IPS-18c (cell line): ENCODE data around the gene PRRX1.

ENCODE experiments used
- H3K4me3 ChIP-seq: 2 replicates; pipeline ENCODE4 v1.7.0; 2013; ENCODE audit warnings: low read depth, mild to moderate bottlenecking, low read length, moderate library complexity; ENCODE audit not compliant: insufficient read depth
- H3K9me3 ChIP-seq: one replicate; pipeline ENCODE4 v1.6.1; 2013; ENCODE audit warnings: mild to moderate bottlenecking, low read length, moderate library complexity; ENCODE audit not compliant: control insufficient read depth, insufficient read depth

PRRX1 gene

DNA sequence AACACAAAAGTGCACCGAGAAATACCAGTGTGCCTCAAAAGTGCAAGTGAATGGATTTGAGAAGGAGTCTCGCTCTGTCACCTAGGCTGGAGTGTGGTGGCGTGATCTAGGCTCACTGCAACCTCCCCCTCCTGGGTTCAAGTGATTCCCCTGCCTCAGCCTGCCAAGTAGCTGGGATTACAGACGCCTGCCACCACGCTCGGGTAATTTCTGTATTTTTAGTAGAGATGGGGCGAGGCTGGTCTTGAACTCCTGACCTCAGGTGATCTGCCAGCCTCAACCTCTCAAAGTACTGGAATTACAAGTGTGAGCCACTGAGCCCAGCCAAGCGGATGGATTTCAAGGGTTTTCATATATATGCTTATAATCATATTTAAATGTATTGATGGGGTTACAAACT lies 35.8 kb downstream of the PRRX1 start:
- Histone ChIP-seq H3K4me3 (no peak overlapping the region), H3K9me3 (no peaks in the 10 kb centered on the region)

DNA sequence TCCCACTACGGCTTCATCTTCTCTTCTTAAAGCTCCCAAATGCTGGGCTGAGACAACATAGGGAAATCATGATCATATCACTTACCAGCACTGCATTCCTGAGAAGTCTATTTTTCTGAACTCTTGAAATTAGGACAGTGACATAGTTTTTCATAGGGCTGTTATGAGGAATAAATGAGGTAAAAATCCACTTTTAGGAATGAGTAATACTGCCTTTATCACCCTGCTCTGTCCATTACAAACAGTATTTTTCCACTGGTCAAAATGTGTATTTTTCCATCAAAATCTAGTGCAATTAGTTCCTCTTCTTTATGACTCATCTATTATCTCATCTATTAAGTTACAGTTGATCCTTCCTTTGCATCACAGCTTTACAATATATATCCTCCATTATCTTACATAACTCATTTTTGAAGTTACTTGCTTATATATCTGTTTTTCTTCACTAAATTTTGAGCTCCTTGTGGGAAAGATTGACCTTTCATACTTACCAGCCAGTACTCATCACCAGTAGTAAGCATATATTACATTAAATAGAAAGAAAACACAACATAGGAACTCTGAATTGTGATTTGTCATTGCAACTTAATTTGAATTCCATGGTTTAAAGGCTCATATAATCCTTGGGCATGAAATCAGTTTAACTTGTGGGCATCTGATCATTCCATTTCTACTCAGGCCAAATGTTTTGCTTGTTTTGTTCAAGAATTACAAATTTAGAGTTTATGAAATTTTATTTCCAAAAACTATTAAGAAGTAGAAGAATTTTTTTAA lies 37.1 kb downstream of the PRRX1 start:
- no peak overlapping the region for H3K4me3 ChIP-seq
- no peaks in the 10 kb centered on the region for H3K9me3 ChIP-seq

DNA sequence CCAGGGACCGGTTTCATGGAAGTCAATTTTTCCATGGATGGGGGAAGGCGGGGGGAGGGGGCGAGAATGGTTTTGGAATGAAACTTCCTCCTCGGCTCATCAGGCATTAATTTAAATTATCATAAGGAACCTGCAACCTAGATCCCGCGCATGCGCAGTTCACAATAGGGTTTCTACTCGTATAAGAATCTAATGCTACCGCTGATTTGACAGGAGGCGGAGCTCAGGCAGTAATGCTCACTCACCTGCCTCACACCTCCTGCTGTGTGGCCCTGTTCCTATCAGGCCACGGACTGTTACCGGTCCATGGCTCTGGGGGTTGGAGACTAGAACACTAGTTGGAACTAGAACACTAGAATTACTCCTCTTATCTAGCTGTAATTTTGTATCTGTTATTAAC lies 38.0 kb downstream of the PRRX1 start:
- no peaks in the 10 kb centered on the region for H3K9me3 ChIP-seq
- no peak overlapping the region for H3K4me3 ChIP-seq

DNA sequence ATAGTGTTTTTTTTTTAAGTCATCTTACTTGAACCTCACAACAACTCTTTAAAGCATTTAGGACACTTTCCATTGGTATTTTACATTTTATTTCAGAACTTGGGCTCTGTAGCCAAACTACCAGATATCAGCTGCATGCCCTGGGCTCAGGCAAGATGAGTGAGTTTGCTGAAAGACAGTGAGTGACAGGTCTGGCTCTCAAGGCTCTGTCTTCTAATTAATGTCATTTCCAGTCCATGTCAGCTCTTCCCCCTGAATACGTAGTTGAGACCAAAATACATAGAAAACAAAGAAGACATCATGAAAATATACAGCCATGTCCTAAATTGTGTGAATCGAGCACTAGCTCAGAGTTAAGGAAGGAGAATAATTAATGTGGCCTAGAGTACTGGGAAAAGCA lies 39.7 kb downstream of the PRRX1 start:
- H3K9me3 ChIP-seq = no peaks in the 10 kb centered on the region
- H3K4me3 ChIP-seq = no peak overlapping the region

DNA sequence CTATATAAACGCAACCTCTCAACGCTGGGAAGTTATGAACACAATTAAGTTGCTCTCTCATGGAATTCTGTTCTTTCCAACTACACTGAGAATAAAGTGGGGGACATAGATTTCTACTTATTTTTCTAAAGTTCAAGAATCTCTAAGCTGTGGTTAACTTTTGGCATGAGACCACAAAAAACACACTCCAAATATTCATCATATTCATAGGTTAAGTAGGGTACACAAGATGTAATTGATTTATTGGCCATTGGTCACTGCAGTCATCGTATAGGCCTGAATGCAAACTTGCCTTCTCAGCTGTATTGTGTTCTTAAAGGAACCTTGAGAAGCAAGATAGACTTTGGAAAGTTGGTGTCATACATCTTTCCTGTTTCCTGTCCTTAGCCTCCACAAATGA lies 40.3 kb downstream of the PRRX1 start:
- Histone ChIP-seq H3K4me3 (no peak overlapping the region), H3K9me3 (no peaks in the 10 kb centered on the region)

DNA sequence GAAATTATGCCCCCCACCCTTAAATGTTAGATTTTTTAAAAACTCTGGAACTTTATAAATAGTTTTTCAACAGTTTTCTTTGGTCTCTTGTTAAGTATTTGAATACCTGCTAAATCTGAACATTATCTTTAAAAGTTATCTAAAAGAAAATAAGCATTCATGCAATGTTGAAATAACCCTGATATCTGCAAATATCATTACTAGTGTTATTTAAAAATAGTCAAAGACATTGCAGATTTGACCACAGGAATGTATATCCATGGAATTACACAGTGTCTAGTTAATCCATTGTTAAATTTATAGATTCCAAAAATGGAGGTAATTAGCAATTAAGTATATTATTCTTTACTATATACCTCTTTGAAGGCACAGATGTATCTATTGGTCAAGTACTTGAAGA lies 42.0 kb downstream of the PRRX1 start:
- H3K4me3 ChIP-seq = no peak overlapping the region
- no peaks in the 10 kb centered on the region for H3K9me3 ChIP-seq

DNA sequence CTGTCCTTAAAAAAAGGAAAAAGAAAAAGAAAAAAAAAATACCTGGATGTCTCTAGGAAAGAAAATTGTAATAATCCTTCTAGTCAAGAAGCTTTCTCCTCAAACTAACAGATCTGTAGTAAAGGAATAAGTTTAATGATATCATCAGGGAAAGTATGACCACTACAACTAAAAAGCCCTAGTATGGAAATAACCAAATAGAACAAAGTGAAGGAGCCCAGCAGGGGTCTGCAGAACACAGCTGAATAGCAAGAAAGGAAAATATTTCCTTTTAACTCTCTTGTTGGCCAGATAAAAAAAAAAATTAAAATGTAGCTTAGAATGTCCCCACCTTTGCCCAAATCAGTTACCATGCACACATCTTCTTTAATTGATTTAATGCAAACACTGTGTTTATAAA lies 43.2 kb downstream of the PRRX1 start:
- Histone ChIP-seq H3K9me3 (no peaks in the 10 kb centered on the region), H3K4me3 (no peak overlapping the region)

DNA sequence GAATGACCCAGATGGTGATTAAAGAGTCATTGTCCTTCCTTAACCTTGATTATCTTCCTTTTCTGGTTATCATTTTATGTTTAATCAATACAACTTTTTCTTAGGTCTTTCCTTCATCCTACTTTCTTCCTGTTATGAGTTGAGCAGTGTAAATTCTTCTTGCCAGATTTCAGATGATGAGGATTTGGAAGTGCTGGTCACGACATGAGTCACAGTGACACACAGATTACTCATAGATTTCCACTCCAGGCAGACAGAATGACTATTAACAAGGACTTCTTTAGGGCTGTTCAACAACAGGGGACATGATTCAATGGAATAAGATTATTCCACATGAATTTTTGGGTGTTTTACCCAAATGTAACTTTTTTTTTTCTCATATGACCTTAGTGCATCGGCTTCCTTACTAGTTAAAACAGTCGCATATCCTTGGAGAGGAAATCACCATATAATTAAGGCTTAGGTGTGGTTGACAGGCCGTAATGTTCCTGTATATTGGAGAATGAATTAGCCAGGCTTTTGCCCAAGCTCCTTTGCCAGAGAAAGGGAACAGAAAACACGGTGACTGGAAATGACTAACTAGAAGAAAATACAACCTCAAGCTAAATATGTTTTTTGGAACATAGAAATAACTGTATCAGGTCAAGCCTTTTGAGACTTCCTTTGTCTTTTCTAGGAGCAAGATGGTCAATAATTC lies 44.2 kb downstream of the PRRX1 start:
- no peak overlapping the region for H3K4me3 ChIP-seq

DNA sequence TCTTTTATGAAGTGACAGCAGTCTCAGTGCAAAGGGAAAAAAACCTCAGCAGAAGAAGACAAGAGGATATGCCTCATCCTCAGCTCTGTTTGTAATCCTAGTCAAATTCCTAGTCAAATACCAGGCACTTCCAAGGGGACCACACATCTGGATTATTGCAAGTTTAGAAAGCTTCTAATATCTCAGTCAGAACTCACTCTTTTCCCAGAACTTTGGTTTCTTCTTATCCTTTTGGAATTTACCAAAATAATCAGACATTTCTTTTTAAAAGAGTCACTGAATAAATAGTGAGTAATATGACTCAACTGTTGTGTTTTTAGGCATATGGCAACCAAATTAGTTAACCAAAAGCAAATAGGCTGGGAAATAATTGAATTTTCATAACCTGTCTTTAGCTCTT lies 47.8 kb downstream of the PRRX1 start:
- no peak overlapping the region for H3K4me3 ChIP-seq
- H3K9me3 ChIP-seq = no peaks in the 10 kb centered on the region

More for the DNA sequence above, 44.2 kb downstream of the PRRX1 start:
- no peaks in the 10 kb centered on the region for H3K9me3 ChIP-seq

DNA sequence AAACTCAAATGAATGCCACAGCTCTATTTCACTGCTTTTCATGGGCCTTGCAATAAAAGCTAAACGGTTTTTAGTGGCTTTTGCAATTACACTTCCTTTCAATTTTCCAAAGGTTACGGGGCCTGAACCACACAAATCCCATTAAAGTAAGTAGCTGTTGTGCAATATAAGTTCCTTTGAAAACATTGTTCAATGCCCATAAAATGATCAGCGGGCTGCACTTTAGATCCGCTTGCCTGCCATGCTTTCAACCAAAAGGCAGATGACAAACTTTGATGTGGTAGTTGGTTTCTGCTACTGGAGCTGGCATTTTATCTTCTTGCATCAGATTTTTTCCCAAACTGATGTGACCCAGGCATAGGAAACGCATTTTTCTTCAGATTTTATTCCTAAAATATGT lies 50.2 kb downstream of the PRRX1 start:
- no peak overlapping the region for H3K4me3 ChIP-seq
- no peaks in the 10 kb centered on the region for H3K9me3 ChIP-seq

DNA sequence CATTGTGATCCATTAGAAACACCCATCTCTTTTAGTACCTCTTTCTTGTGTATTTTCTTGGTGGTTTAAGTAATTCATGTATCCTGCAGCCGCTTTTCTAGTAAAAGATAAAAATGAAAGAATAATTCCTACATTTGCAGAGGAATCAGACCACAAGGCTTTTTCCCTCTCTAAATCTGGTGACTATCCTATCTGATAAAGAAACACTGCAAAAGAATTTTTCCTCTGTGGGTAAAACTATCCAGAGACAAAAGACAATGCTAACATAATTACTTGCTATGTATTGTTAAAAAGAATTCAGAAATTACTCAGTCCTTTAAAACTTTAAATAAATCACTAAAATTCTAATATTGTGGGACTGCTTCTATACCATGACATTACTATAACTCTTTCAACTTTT lies 51.0 kb downstream of the PRRX1 start:
- Histone ChIP-seq H3K4me3 (no peak overlapping the region), H3K9me3 (no peaks in the 10 kb centered on the region)

DNA sequence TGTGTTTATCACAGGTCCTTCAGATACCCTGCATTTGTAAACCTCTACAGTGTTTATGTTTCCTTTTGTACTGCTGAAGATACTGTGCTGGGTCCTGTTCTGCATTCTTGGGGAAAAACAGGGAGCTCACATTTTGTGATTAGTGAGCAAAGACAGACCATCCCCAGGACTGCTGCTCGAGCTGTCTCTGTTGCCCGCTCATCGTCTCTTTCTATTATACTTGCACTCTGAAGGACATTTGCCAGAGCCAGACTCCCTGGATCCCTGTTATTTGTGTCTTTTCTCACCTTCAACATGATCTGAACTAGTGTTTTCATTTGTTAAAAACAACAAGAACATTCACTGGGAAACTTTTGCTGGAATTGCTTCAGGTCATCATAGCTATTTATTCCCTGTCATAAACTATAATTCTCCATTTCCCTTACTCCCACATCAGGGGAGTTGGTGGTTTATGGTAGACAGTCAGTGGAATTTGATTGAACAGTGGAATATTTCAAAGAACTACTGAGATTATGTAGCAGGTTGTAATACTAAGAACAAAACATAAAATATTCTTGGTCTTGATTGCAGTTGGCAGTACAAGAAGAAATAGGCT lies 53.0 kb downstream of the PRRX1 start:
- no peaks in the 10 kb centered on the region for H3K9me3 ChIP-seq
- H3K4me3 ChIP-seq = no peak overlapping the region

DNA sequence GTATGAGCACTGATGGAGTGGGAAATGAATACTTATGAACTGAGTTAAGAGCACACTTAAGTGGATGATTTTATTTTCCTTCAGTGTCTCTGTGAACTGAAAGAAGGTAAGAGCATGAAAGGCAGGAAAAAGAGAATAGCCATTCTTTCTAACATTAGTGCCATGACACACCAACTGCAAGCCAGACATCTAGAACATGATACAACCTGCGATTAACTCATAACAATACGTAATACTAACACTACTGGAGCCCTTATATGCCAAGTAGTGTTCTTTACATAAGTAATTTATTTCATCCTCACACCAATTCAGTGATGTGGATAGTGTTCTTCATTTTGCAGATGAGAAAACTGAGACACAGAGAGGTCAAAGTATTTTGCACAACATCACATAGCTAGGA lies 56.7 kb downstream of the PRRX1 start:
- Histone ChIP-seq H3K4me3 (no peak overlapping the region), H3K9me3 (no peaks in the 10 kb centered on the region)

DNA sequence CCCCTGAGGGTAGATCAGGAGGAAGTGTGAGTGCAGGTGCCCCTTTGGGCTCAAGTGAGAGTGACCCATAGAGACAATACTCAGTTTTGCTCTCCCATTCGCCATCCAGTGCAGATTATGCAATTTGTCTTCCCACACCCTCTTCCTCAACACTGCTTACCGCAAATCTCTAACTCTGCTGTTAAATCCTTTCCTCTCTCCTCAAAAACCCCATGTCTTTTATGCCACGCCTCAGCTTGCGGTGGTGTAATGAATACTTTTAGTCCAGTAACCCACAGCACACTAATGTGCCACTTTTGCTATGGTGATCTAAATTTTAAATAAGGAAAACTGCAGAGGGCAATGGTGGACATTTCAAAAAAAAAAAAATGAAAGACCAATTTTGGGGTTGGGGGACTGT lies 57.7 kb downstream of the PRRX1 start:
- Histone ChIP-seq H3K9me3 (no peaks in the 10 kb centered on the region), H3K4me3 (no peak overlapping the region)

DNA sequence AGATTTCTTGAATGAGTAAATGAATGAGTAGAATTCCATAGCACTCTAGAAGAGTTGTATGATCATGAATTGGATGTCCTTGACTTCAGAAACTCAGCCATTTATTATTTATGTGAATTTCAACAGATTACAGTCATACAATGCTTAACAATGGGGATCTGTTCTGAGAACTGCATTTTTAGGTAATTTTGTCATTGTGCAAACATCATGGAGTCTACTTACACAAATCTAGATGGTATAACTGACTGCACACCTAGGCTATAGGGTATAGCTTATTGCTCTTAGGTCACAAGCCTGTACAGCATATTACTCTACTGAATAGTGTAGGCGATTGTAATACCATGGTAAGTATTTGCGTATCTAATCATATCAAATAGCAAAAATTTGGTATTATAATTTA lies 59.6 kb downstream of the PRRX1 start:
- Histone ChIP-seq H3K4me3 (no peak overlapping the region), H3K9me3 (no peaks in the 10 kb centered on the region)

DNA sequence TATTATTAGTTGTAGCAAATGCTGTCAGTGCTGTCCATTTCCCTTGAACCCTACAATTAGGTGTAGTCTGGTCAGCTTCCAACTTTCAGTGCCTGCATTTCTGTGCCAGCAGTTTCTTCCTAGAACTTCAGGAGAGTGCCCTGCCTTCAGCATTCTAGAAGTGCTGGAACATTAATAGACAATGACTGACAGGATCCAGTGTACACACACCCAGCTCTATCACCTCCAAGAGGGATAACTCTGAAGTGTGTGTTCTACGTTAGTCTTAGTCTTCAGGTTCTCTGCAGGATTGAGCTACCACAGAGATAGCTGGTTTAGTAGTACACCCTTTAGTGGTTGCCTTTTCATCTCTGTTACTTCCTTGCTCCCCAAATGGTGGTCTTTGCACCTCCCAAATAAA lies 61.4 kb downstream of the PRRX1 start:
- Histone ChIP-seq H3K4me3 (no peak overlapping the region), H3K9me3 (no peaks in the 10 kb centered on the region)

DNA sequence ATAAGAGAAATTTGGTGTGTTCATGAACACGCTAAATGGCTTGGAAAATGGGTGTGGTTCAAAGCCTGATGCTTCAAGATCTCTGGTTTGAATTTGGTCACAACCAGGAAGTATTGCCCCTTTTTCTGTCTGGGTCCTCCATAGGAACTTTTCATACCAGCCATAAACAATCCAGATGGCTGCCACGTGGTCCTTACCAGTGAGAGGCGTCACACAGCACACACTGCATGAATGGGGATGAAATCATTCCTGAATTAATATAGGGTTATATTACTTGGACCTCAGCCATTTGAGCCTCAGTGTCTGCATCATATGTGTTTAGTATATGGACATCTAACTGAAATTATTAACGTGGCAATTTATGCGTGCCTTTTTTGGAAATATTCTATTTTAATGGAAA lies 64.0 kb downstream of the PRRX1 start:
- Histone ChIP-seq H3K9me3 (no peaks in the 10 kb centered on the region), H3K4me3 (no peak overlapping the region)

DNA sequence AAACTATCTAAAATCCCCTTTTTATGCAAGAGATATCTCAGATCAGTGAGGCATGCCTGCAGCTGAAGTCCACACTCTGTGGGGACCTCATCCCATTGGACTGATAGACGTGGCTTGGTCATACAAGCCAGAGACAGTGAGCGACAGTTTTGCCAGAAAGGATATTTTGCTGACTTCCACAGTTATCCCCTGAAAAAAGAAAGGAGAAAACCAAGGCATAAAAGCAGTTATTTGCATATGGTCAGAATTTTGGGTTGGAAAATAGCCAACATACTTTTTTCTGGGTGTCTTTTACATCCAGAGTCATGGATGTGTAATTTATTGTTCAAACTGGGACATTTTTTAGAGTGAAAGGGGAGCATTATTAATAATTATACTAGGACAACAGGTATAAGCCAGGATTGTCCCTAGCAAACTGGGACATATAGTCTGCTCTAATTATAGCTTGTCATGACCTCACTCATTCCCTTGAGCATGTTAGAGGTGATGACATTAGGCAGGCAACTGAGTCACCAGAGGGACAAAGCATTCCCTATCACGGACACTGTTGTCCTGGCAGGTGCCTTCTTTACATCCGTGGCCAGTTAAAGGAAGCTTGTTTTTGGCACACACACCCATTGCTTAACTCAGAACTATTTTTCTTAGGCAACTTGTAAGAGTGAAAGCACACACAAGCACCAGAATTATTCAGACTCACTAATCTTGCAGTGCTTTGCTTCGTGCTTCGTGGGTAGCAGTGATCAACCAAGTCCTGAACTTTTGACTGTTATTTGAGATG lies 65.5 kb downstream of the PRRX1 start:
- no peaks in the 10 kb centered on the region for H3K9me3 ChIP-seq

More for the DNA sequence above, 65.5 kb downstream of the PRRX1 start:
- no peak overlapping the region for H3K4me3 ChIP-seq
